Effector memory CD8-positive, alpha-beta T cell (primary cell): ENCODE measurements around the gene OR3A2.
"Not testable (repeated sequence)": the region's sequence is repeated elsewhere in the genome, so short reads cannot be mapped to it uniquely, and the experiment has no call there.

Experiments
- ATAC-seq: fragments of 150-1000 bp; cut with Tn5 transposase; replicated peaks from 2 replicates; pipeline ENCODE4 v1.10.0; 2021; ENCODE audit warnings: mild to moderate bottlenecking, moderate library complexity
- DNase-seq, 3 experiments: peaks; one replicate each; pipeline ENCODE4 v3.0.0; 2021
- H3K27ac Mint-ChIP-seq, 2 donors: one replicate each; pipeline ENCODE4 v1.8.0; 2022; ENCODE audit warnings: mild to moderate bottlenecking in 2 of 2, mixed read lengths in 2 of 2, moderate library complexity in 2 of 2
- H3K27me3 Mint-ChIP-seq, 2 donors: one replicate each; pipeline ENCODE4 v1.8.0; 2022; ENCODE audit warnings: mixed read lengths in 2 of 2
- H3K36me3 Mint-ChIP-seq: one replicate; pipeline ENCODE4 v1.8.0; 2022; ENCODE audit warnings: mild to moderate bottlenecking, moderate library complexity, mixed read lengths; ENCODE audit not compliant: insufficient read depth
- H3K4me1 Mint-ChIP-seq, 2 donors: one replicate each; pipeline ENCODE4 v1.8.0; 2022; ENCODE audit warnings: low read depth in 2 of 2, mixed read lengths in 2 of 2
- H3K4me3 Mint-ChIP-seq, 2 donors: one replicate each; pipeline ENCODE4 v1.8.0; 2022; ENCODE audit warnings: mild to moderate bottlenecking in 2 of 2, mixed read lengths in 2 of 2, moderate library complexity in 2 of 2
- H3K9me3 Mint-ChIP-seq, 2 donors: one replicate each; pipeline ENCODE4 v1.8.0; 2022; ENCODE audit warnings: mixed read lengths in 2 of 2
- total RNA-seq, 9 experiments: gene quantifications; one replicate each; lab custom pipeline; 2026; lab: John Stamatoyannopoulos, UW

The OR3A2 gene
- 0 to 1.6 (median 0.96) reads per million in 9 experiments for total RNA-seq

DNA sequence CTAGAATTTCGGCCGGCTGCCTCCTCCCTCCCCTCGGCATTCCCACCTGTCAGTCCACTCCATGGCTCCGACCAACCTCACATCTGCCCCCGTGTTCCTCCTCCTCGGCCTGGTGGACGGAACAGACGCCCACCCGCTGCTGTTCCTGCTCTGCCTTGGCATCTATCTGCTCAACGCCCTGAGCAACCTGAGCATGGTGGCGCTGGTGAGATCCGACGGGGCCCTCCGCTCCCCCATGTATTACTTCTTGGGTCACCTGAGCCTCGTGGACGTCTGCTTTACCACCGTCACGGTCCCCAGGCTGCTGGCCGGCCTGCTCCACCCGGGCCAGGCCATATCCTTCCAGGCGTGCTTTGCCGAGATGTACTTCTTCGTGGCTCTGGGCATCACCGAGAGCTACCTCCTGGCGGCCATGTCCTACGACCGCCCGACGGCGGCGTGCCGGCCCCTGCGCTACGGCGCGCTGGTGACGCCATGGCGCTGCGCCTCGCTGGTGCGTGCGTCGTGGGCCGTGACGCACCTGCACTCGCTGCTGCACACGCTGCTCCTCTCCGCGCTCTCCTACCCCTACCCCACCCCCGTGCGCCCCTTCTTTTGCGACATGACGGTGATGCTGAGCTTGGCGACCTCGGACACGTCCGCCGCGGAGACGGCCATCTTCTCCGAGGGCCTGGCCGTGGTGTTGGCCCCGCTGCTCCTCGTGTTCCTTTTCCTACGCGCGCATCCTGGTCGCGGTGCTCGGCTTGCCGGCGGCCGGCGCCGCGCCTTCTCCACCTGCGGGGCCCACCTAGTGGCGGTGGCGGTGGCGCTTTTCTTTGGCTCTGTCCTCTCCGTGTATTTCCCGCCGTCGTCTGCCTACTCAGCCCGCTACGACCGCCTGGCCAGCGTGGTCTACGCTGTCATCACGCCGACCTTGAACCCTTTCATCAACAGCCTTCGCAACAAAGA is at the start of gene OR3A2:
Gene OR3A2 (minus strand): TSS at position 440 of the 948 bp plus-strand sequence.
- peak in 1 of 3 experiments; percentile 3 for DNase-seq
- Mint-ChIP-seq H3K27me3 (peaks cover 44 to 53% of the 10 kb centered on the region in 2 donors), H3K4me3 (peak within 1 kb of the TSS in 1 of 2 donors; percentile 78), H3K36me3 (no peaks in the 10 kb centered on the region), H3K9me3 (no peaks in the 10 kb centered on the region), H3K4me1 (peaks cover 3 to 4% of the 10 kb centered on the region in 2 donors), H3K27ac (peak within 1 kb of the TSS in 1 of 2 donors; percentile 69)
- ATAC-seq, result peak; percentile 98

DNA sequence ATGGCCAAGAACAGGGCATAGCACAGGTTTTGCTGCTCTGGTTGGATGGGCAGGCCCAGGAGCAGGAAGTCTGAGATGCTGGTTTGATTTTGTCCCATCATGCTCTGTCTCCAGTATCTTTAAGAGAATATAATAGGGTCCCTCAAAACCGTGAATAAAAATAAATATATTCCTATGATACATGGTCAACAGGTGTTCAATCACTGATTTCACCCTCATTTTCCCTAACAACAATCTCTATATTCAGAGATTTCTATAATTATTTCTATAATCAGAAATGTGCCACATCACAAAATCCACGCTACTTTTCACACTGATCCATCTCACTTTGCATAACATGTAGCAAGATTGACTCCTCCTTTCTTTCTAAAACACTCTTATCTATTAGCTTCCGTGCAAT is 47.6 kb upstream of the OR3A2 start, which contains the start of gene OR1E2:
Gene OR1E2 (minus strand): TSS at position 101 of the 400 bp plus-strand sequence. CDS start 0 bp downstream, at position 101.
- H3K36me3 Mint-ChIP-seq, result no peaks in the 10 kb centered on the region

DNA sequence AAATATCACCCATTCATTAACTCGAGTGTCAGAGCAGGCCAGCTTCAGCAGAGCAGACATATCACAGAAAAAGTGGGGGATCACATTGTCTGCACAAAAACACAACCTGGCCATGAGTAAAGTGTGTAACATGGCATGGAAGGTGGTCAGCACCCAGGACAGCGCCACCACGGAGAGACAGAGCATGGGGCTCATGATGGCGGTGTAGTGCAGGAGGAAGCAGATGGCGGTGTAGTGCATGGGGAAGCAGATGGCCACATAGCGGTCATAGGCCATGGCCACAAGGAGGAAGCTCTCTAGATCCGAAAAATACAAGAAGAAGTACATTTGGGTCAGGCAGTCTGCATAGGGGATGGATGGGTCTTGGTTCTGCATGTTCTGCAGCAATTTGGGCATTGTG is 47.1 kb upstream of the OR3A2 start:
- H3K4me3 Mint-ChIP-seq, H3K36me3 Mint-ChIP-seq: not testable (repeated sequence)

More for the DNA sequence above, 47.6 kb upstream of the OR3A2 start, which contains the start of gene OR1E2:
- Mint-ChIP-seq H3K27ac (no peak within 1 kb of the TSS), H3K27me3 (peaks cover 23 to 59% of the 10 kb centered on the region in 2 donors), H3K9me3 (peaks cover 0 to 6% of the 10 kb centered on the region in 2 donors), H3K4me3 (no peak within 1 kb of the TSS), H3K4me1 (peaks cover 0 to 2% of the 10 kb centered on the region in 2 donors)
- DNase-seq (no peak), ATAC-seq (no peak)

DNA sequence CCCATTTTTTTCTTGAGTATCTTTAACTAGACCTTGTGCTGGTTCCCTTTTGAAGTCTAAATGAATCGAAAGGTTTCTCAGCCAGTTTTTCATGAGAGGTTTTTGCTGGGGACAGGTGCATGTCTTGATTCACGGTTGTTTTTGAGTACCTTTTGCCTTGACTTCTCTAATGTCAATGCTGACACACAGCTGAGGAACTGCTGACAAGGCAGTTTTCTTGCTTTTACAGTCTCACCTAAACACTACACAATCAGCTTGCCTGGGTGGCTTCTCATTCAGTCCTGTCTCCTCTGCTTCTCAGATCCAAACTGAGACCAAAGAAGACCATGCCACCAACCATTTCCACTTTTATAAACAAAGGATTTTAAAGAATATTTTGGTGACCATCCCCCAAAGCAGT is 32.1 kb upstream of the OR3A2 start:
- DNase-seq (no peak), ATAC-seq (no peak)
- no peak overlapping the region for H3K4me3 Mint-ChIP-seq
- no peaks in the 10 kb centered on the region for H3K36me3 Mint-ChIP-seq
- H3K4me1 Mint-ChIP-seq, result no peaks in the 10 kb centered on the region
- peaks cover 36 to 38% of the 10 kb centered on the region in 2 donors for H3K27me3 Mint-ChIP-seq
- no peak overlapping the region for H3K27ac Mint-ChIP-seq
- no peaks in the 10 kb centered on the region for H3K9me3 Mint-ChIP-seq

More for the DNA sequence above, 47.1 kb upstream of the OR3A2 start:
- H3K4me1 Mint-ChIP-seq, H3K27ac Mint-ChIP-seq, ATAC-seq, H3K9me3 Mint-ChIP-seq, DNase-seq: not testable (repeated sequence)
- peaks cover 21 to 57% of the 10 kb centered on the region in 2 donors for H3K27me3 Mint-ChIP-seq

DNA sequence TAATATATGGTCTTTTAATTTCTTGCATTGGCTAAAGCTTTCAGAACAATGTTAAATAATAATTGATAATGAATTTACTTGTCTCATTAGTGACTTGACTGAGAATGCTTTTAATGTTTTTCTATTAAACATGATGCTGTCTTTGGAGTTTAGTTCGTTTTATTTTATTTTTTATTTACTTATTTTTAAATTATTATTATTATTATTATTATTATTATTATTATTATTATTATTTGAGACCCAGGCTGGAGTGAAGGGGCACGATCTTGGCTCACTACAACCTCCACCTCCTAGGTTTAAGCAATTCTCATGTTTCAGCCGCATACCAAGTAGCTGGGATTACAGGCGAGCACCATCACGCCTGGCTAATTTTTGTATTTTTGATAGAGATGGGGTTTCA is 29.5 kb upstream of the OR3A2 start:
- Mint-ChIP-seq H3K36me3 (no peaks in the 10 kb centered on the region), H3K4me1 (peaks cover 0 to 3% of the 10 kb centered on the region in 2 donors), H3K27me3 (peaks cover 35 to 36% of the 10 kb centered on the region in 2 donors), H3K27ac (no peak overlapping the region), H3K4me3 (no peak overlapping the region), H3K9me3 (no peaks in the 10 kb centered on the region)
- DNase-seq (no peak), ATAC-seq (no peak)

DNA sequence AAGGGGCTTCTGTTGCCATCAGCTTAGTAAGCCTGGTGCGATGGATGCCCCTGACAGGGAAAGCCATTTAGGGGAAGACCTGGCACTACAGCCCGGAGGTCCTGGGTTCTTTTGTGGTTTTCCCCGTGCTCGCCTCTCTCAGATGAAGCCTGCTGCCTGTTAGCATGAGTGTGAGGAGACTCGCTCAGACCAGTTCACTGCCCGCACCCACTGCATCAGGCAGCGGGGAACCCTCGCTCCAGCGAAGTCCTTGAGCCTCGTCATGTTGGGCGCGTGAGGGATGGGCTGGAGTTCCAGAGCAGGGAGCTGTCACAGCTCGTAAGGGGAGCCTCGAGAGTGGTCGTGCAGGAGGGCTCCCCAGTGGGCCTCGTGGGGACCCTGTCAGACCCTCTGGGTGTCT is 26.1 kb upstream of the OR3A2 start:
- H3K27me3 Mint-ChIP-seq, result peaks cover 53 to 59% of the 10 kb centered on the region in 2 donors
- H3K9me3 Mint-ChIP-seq, result not testable (repeated sequence)

DNA sequence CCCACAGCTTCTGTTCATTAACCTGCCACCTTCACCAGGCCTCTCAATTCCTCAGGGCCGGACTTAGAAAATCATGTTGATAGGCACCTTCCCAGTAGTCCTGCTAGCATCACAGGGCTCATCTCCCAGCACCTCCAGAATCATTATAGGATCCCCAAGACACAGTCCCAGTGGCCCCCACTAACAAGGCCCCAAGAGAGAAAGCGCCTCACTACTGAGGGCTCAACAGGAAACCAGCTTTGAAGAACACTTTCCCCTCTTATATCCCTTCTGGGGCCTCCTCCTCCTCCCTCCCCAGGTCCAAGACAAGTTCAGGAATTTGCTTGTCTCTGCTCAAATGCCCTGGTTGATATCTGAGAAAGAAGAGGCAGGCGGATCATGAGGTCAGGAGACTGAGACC is 25.0 kb upstream of the OR3A2 start, which contains the start of gene OR3A3:
Gene OR3A3 (plus strand): TSS at position 301 of the 400 bp plus-strand sequence.
- H3K4me1 Mint-ChIP-seq, result peaks cover 0 to 3% of the 10 kb centered on the region in 2 donors

More for the DNA sequence above, 26.1 kb upstream of the OR3A2 start:
- not testable (repeated sequence) for H3K4me3 Mint-ChIP-seq, H3K4me1 Mint-ChIP-seq, H3K27ac Mint-ChIP-seq, H3K36me3 Mint-ChIP-seq, ATAC-seq, DNase-seq

DNA sequence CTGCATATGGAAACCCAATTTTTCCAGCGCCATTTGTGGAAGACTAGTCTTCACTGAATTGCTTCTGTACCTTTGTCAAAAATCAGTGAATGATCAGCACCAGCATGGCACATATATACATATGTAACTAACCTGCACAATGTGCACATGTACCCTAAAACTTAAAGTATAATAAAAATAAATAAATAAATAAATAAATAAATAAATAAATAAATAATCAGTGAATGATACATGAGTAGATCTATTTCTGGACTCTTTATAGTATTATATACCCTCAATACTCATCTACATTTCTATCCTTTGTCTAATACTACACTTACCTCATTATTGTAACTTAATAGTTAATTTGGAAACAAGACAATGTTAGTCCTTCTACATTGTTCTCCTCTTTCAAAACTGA is 17.7 kb upstream of the OR3A2 start:
- not testable (repeated sequence) for ATAC-seq, H3K4me3 Mint-ChIP-seq, DNase-seq, H3K9me3 Mint-ChIP-seq, H3K36me3 Mint-ChIP-seq, H3K27ac Mint-ChIP-seq, H3K4me1 Mint-ChIP-seq
- H3K27me3 Mint-ChIP-seq, result peaks cover 47 to 51% of the 10 kb centered on the region in 2 donors

More for the DNA sequence above, 25.0 kb upstream of the OR3A2 start, which contains the start of gene OR3A3:
- DNase-seq (no peak), ATAC-seq (no peak)
- H3K4me3 Mint-ChIP-seq, result no peak within 1 kb of the TSS
- no peak within 1 kb of the TSS for H3K27ac Mint-ChIP-seq
- H3K27me3 Mint-ChIP-seq, result peaks cover 62 to 65% of the 10 kb centered on the region in 2 donors
- H3K9me3 Mint-ChIP-seq, result peaks cover 2 to 8% of the 10 kb centered on the region in 2 donors
- no peaks in the 10 kb centered on the region for H3K36me3 Mint-ChIP-seq

DNA sequence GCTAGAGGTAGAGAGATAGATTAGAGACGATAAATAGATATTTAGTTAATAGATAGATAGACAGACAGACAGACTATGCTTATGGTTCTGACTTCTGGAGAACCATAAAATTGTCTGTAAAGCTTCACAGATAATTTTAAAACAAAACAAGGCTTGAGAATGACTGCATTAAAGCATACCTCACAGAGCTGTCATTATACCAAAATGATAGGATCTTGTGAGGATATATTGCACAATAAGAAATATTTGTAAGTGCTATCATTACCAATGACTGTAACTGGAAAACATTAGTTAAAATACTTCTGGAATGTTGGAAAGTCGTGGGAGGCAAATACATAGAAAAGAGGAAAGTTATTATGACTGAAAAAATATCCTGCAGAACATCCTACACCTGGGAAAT is 15.7 kb upstream of the OR3A2 start:
- DNase-seq (no peak), ATAC-seq (no peak)
- H3K4me1 Mint-ChIP-seq, result no peaks in the 10 kb centered on the region
- no peaks in the 10 kb centered on the region for H3K36me3 Mint-ChIP-seq
- no peak overlapping the region for H3K4me3 Mint-ChIP-seq
- H3K9me3 Mint-ChIP-seq, result peaks cover 0 to 6% of the 10 kb centered on the region in 2 donors
- no peak overlapping the region for H3K27ac Mint-ChIP-seq
- H3K27me3 Mint-ChIP-seq, result peaks cover 35 to 39% of the 10 kb centered on the region in 2 donors

DNA sequence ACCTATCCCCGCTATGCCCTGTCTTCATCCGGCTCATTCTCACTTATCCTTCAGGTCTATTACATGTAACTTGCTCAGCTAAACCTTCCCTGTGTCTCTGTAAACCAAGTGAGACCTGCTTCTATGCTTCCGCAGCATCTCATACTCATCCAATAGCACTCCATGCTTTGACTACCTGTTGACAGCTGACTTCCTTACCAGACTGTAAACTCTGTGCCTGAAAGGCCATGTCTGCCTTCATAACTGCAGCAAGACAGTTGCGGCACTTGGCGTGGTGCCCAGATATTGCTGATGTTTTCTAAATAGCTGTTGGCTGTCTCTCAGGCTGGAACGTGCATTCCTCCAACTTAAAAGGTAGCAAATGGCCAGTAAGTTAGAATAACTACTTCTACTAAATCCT is 13.9 kb upstream of the OR3A2 start:
- peaks cover 0 to 6% of the 10 kb centered on the region in 2 donors for H3K9me3 Mint-ChIP-seq

DNA sequence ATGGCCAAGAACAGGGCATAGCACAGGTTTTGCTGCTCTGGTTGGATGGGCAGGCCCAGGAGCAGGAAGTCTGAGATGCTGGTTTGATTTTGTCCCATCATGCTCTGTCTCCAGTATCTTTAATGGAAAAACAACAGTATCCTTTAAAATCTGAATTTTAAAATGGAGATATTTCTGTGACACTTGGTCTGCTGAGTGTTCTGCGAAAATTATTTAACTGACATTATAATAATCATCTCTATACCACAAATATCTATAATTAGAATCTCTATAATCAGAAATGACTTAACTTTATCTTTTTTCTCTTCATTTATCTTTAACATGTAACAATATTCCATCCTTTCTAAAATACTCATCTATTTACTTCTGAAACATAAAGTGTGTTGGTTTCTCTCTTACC is 12.2 kb upstream of the OR3A2 start, which contains the start of gene OR1E1:
Gene OR1E1 (minus strand): TSS at position 101 of the 400 bp plus-strand sequence. CDS start 0 bp downstream, at position 101.
- H3K27ac Mint-ChIP-seq, result no peak within 1 kb of the TSS
- peaks cover 35 to 44% of the 10 kb centered on the region in 2 donors for H3K27me3 Mint-ChIP-seq
- H3K4me3 Mint-ChIP-seq, result no peak within 1 kb of the TSS
- no peaks in the 10 kb centered on the region for H3K4me1 Mint-ChIP-seq
- no peaks in the 10 kb centered on the region for H3K36me3 Mint-ChIP-seq
- no peak for ATAC-seq
- H3K9me3 Mint-ChIP-seq, result peaks cover 0 to 6% of the 10 kb centered on the region in 2 donors
- no peak for DNase-seq

More for the DNA sequence above, 13.9 kb upstream of the OR3A2 start:
- no peak for ATAC-seq
- no peak for DNase-seq
- no peaks in the 10 kb centered on the region for H3K4me1 Mint-ChIP-seq
- no peaks in the 10 kb centered on the region for H3K36me3 Mint-ChIP-seq
- H3K27me3 Mint-ChIP-seq, result peaks cover 33 to 37% of the 10 kb centered on the region in 2 donors
- no peak overlapping the region for H3K27ac Mint-ChIP-seq
- H3K4me3 Mint-ChIP-seq, result no peak overlapping the region

DNA sequence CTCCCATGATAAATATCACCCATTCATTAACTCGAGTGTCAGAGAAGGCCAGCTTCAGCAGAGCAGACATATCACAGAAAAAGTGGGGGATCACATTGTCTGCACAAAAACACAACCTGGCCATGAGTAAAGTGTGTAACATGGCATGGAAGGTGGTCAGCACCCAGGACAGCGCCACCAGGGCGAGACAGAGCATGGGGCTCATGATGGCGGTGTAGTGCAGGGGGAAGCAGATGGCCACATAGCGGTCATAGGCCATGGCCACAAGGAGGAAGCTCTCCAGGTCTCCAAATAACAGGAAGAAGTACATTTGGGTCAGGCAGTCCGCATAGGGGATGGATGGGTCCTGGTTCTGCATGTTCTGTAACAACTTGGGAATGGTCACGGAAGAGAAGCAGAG is 11.7 kb upstream of the OR3A2 start:
- ATAC-seq, DNase-seq, H3K4me3 Mint-ChIP-seq, H3K9me3 Mint-ChIP-seq, H3K36me3 Mint-ChIP-seq, H3K4me1 Mint-ChIP-seq, H3K27ac Mint-ChIP-seq: not testable (repeated sequence)
- H3K27me3 Mint-ChIP-seq, result peaks cover 35 to 43% of the 10 kb centered on the region in 2 donors

DNA sequence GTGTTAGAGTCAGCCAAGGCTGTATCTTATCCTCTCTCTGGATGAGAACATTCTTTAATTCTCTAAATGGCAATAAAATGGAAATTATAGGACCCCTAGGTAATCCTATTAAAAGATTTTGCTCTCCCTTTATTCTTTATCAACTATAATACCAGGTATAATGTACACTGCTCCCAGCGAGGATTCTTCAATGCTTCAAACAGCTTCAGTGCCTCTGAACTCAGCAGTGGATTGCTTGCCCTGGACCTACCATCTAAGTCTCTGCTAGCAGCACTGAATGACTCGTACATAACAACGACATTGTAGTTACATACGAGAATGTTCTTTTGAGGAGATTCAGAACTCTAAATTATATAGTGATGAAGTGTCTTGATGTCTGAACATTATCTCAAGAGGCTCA is 3.7 kb upstream of the OR3A2 start:
- no peaks in the 10 kb centered on the region for H3K9me3 Mint-ChIP-seq
- ATAC-seq (no peak), DNase-seq (no peak)
- H3K27ac Mint-ChIP-seq, result no peak overlapping the region
- H3K27me3 Mint-ChIP-seq, result peaks cover 37 to 52% of the 10 kb centered on the region in 2 donors
- H3K4me1 Mint-ChIP-seq, result peaks cover 0 to 3% of the 10 kb centered on the region in 2 donors
- H3K36me3 Mint-ChIP-seq, result no peaks in the 10 kb centered on the region
- H3K4me3 Mint-ChIP-seq, result no peak overlapping the region
